ENCODE measurements around the gene CCDC141.

DNA sequence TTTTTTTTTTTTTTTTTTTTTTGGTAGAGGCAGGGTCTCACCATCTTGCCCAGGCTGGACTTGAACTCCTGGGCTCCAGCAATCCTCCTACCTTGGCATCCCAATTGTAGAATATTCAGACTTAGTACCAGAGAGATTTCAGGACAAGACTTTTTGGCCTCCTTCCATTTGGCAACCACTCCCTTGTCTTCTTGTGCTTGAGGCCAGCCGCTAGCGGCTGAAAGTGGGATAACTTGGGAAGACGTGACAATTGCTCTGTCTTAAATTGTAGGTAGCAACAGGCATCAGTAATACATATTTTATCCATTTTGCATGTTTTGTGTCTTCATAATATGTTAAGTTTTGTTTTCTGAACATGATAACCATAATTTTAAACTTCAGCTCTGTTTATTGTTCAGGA, 189.4 kb downstream of the CCDC141 start:
- TF ChIP-seq POLR2A (IDR thresholded peaks at IDR 0.05) (no peak), EP300 (IDR thresholded peaks at IDR 0.05) (no peak)
- TF ChIP-seq, protein P1, sequence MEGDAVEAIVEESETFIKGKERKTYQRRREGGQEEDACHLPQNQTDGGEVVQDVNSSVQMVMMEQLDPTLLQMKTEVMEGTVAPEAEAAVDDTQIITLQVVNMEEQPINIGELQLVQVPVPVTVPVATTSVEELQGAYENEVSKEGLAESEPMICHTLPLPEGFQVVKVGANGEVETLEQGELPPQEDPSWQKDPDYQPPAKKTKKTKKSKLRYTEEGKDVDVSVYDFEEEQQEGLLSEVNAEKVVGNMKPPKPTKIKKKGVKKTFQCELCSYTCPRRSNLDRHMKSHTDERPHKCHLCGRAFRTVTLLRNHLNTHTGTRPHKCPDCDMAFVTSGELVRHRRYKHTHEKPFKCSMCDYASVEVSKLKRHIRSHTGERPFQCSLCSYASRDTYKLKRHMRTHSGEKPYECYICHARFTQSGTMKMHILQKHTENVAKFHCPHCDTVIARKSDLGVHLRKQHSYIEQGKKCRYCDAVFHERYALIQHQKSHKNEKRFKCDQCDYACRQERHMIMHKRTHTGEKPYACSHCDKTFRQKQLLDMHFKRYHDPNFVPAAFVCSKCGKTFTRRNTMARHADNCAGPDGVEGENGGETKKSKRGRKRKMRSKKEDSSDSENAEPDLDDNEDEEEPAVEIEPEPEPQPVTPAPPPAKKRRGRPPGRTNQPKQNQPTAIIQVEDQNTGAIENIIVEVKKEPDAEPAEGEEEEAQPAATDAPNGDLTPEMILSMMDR (IDR thresholded peaks at IDR 0.05) = peak in 2 of 4 experiments; percentile 24 to 41
